SH-SY5Y (cell line): ENCODE data around the gene NCK2.

ENCODE experiments used
- GATA2 ChIP-seq: IDR thresholded peaks from 2 replicates; pipeline ENCODE4 v1.6.1; 2011; ENCODE audit warnings: mild to moderate bottlenecking, low read depth, low read length
- GATA3 ChIP-seq: IDR thresholded peaks from 2 replicates; pipeline ENCODE4 v1.6.1; 2011; ENCODE audit warnings: low read depth, mild to moderate bottlenecking, low read length, moderate library complexity

DNA sequence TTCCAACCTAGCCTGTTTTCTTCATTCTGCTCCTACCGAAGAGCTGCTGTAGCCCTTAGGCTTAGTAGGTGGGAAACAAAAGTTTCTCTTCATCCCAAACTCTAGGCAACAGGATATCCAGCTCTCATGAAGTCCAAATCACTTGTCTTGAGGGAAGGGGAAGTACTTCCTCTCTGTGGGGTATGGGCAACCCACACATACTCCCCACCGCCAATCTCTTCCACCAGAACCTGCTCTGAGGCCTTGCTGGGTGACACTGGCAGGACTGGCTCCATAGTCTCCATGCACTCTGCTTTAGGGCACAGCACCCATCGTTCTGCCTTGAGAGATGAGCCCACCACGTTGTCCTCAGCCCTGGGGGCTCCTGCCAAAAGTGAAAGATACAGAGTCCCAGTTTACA is 173.0 kb downstream of the NCK2 start:
- TF ChIP-seq GATA3 (no peak), GATA2 (no peak)
